SK-N-SH treated with all-trans-retinoic acid at 6 μM for 48 hours (cell line): ENCODE measurements around the gene ROBO2.

Experiments
- ZFP30 ChIP-seq: fragments of 450-650 bp; formaldehyde crosslinking; IDR thresholded peaks from 2 replicates; pipeline ENCODE4 v1.5.0; 2022; ENCODE audit warnings: mild to moderate bottlenecking, moderate library complexity
- TF ChIP-seq, protein P1 (sequence below): fragments of 250-450 bp; sonication (Bioruptor Pico); IDR thresholded peaks from 2 replicates; pipeline ENCODE4 v1.8.0; 2021; ENCODE audit warnings: low read depth, mild to moderate bottlenecking, moderate library complexity, borderline replicate concordance

DNA sequence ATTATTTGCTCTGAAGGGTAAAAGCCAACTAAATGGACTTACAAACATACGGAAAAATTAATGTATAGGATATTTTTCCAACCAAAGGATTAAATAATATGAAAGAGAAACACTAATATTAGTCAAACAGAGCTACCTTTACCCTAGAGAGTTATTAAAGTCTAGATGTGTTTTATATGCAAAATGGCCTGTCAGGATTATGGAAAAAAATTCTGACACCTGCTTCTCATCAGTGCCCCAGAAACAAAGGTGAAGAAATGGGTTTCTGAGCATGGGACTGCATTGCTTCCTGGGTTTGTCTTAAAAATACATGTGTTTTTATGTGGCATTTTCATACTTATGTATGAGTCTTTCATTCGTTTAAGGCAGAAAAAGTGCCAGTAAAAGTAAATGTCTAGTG lies 148.3 kb downstream of the ROBO2 start:
- TF ChIP-seq ZFP30 (CRISPR knock-in tag): no peak
- TF ChIP-seq, protein P1, sequence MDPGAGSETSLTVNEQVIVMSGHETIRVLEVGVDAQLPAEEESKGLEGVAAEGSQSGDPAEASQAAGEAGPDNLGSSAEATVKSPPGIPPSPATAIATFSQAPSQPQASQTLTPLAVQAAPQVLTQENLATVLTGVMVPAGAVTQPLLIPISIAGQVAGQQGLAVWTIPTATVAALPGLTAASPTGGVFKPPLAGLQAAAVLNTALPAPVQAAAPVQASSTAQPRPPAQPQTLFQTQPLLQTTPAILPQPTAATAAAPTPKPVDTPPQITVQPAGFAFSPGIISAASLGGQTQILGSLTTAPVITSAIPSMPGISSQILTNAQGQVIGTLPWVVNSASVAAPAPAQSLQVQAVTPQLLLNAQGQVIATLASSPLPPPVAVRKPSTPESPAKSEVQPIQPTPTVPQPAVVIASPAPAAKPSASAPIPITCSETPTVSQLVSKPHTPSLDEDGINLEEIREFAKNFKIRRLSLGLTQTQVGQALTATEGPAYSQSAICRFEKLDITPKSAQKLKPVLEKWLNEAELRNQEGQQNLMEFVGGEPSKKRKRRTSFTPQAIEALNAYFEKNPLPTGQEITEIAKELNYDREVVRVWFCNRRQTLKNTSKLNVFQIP (CRISPR knock-in tag): no peak
